T-helper 1 cell treated with Interleukin-12 subunit alpha and Interleukin-12 subunit beta and Interleukin-4 antibody, amounts not matched to agents 30 μg/mL and 1 μg/mL, for 36 hours (primary cell): ENCODE data around the gene RIF1.

Experiments
- H3K27ac Mint-ChIP-seq: one replicate; pipeline ENCODE4 v1.8.0; 2021; ENCODE audit warnings: mild to moderate bottlenecking, mixed read lengths
- H3K27me3 Mint-ChIP-seq: one replicate; pipeline ENCODE4 v1.8.0; 2021; ENCODE audit warnings: low read depth, mixed read lengths
- H3K36me3 Mint-ChIP-seq: one replicate; pipeline ENCODE4 v1.8.0; 2021; ENCODE audit warnings: low read depth, mixed read lengths
- H3K4me1 Mint-ChIP-seq: one replicate; pipeline ENCODE4 v1.8.0; 2021; ENCODE audit warnings: low read depth, mixed read lengths
- H3K4me3 Mint-ChIP-seq: one replicate; pipeline ENCODE4 v1.8.0; 2021; ENCODE audit warnings: mild to moderate bottlenecking, moderate library complexity, mixed read lengths
- H3K9me3 Mint-ChIP-seq: one replicate; pipeline ENCODE4 v1.8.0; 2021; ENCODE audit warnings: mixed read lengths

The RIF1 gene

GRCh38 chr2:151522556-151522955 is 112.9 kb downstream of the RIF1 start:
- Mint-ChIP-seq H3K4me3 (no peak overlapping the region), H3K36me3 (no peaks in the 10 kb centered on the region), H3K27ac (no peak overlapping the region), H3K4me1 (no peaks in the 10 kb centered on the region), H3K9me3 (no peaks in the 10 kb centered on the region), H3K27me3 (no peaks in the 10 kb centered on the region)

- no peak overlapping the region for H3K4me3 Mint-ChIP-seq
Observed at GRCh38 chr2:151523850-151524249, 114.1 kb downstream of the RIF1 start.

GRCh38 chr2:151525821-151526373 is 116.2 kb downstream of the RIF1 start:
- Mint-ChIP-seq H3K27ac (no peak overlapping the region), H3K36me3 (no peaks in the 10 kb centered on the region), H3K27me3 (no peaks in the 10 kb centered on the region), H3K4me1 (no peaks in the 10 kb centered on the region), H3K9me3 (no peaks in the 10 kb centered on the region), H3K4me3 (no peak overlapping the region)

More at GRCh38 chr2:151523850-151524249, 114.1 kb downstream of the RIF1 start:
- no peaks in the 10 kb centered on the region for H3K9me3 Mint-ChIP-seq
- H3K4me1 Mint-ChIP-seq: no peaks in the 10 kb centered on the region
- H3K27me3 Mint-ChIP-seq: no peaks in the 10 kb centered on the region
- H3K27ac Mint-ChIP-seq: no peak overlapping the region
- H3K36me3 Mint-ChIP-seq: no peaks in the 10 kb centered on the region

- no peak overlapping the region for H3K4me3 Mint-ChIP-seq
- no peaks in the 10 kb centered on the region for H3K27me3 Mint-ChIP-seq
- H3K27ac Mint-ChIP-seq: no peak overlapping the region
- no peaks in the 10 kb centered on the region for H3K9me3 Mint-ChIP-seq
- H3K36me3 Mint-ChIP-seq: peaks cover 1% of the 10 kb centered on the region
- no peaks in the 10 kb centered on the region for H3K4me1 Mint-ChIP-seq
Observed at GRCh38 chr2:151526572-151527090, 116.9 kb downstream of the RIF1 start.
